Stimulated activated CD8-positive, alpha-beta memory T cell treated with anti-CD3 and anti-CD28 coated beads, Interleukin-2, amount 100 ng/mL, for 1 hour (primary cell): ENCODE data around the gene MYCN.
"Not testable (repeated sequence)": the region's sequence is repeated elsewhere in the genome, so short reads cannot be mapped to it uniquely, and the experiment has no call there.

Experiments used
- DNase-seq, 2 donors: peaks; one replicate each; pipeline ENCODE4 v3.0.0-alpha.2; 2020; ENCODE audit warnings: low read depth in 2 of 2

MYCN gene

DNA sequence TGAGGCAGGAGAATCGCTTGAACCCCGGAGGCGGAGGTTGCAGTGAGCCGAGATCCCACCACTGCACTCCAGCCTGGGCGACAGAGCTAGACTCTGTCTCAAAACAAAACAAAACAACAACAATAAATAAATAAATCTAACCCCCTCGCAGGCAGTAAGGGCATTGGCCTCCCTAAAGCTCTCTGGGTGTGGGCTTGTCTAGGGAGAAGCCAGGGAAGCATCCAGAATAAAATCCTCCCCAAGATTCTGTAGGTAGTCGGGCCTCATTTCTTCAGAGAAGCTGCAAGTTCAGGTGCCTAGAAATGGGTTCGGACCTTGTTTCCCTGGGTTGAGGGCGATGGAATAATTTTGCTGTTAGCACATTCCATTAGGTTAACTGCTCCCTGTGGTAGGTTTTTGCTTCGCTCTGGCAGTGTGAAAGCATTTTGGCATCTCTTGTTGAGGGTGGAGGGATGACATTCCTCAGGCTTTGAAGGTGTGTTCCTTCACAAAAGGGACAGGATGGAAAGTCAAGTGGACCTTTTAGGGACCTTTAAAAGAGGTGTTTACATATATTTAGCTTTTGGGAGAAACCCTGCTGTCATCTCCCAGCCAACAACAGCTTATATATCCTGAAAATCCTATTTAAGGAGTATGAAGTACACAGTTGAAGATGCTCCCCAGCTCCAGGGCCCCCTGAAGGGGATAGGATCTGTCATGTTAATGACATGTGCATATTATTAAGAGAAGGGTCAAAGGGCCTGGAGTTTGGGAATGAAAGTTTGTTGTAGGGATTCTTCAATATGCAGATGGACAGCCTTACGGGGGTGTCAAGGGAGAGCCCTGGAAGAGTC is 17.7 kb downstream of the MYCN start:
- DNase-seq, result no peak

DNA sequence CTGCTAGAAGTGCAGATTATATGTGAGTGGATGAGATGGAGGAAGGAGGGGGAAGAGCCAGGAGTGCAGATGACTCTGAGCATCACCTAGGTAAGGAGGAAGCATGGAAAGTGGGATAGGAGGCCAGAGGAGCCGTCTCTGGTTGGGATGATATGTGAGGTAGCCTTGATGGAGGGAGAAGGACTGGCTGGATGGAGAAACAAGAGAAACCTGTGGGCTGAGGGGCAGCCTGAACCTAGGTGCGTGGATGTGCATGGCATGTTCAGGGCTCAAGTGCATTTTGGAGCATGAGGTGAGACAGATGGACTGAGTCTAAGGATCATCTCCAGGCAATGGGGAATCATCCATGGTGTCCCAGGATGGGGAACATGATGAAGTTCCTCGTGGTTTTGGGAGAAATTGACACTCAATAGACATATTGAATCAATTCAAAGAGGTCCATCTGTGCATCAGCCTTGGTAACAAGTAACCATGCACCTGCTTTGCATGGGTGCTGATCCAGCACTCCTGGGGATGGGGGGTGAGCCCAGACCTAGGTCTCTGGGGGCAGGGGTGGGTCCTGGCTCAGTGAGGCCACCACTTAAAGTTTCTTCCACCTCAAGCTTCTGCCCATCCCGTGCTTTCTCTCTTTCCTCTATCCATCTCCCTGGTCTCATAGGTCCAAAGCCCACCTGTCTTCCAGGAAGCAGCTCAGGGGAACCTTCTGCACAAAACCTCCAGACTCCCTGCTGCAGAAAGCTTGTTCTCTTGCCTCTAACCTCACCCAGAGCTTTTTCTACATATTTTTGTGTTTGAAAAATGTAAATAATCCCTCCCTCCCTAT is 19.2 kb downstream of the MYCN start:
- no peak for DNase-seq

GRCh38 chr2:15960154-15960520 is 19.8 kb downstream of the MYCN start:
- DNase-seq, result not testable (repeated sequence)

DNA sequence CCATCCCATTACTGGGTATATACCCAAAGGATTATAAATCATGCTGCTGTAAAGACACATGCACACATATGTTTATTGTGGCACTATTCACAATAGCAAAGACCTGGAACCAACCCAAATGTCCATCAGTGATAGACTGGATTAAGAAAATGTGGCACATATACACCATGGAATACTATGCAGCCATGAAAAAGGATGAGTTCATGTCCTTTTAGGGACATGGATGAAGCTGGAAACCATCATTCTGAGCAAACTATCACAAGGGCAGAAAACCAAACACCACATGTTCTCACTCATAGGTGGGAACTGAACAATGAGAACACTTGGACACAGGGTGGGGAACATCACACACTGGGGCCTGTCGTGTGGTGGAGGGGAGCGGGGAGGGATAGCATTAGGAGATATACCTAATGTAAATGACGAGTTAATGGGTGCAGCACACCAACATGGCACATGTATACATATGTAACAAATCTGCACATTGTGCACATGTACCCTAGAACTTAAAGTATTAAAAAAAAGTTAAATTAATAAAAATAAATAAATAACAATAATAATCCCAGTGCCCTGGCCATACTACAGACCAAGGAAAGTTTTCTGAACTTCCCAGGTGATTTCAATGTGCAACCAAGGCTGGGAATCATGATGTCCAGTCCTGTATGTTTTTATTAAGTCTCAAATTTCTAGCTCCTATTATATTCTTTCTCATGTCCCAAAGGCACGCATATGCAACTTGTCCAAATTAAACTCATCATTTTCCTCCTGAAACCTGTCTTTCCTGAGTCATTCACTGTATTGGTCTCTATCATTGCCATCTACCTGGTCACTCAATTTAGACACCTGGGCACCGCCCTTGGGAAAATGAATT is 23.0 kb downstream of the MYCN start:
- DNase-seq, result not testable (repeated sequence)

DNA sequence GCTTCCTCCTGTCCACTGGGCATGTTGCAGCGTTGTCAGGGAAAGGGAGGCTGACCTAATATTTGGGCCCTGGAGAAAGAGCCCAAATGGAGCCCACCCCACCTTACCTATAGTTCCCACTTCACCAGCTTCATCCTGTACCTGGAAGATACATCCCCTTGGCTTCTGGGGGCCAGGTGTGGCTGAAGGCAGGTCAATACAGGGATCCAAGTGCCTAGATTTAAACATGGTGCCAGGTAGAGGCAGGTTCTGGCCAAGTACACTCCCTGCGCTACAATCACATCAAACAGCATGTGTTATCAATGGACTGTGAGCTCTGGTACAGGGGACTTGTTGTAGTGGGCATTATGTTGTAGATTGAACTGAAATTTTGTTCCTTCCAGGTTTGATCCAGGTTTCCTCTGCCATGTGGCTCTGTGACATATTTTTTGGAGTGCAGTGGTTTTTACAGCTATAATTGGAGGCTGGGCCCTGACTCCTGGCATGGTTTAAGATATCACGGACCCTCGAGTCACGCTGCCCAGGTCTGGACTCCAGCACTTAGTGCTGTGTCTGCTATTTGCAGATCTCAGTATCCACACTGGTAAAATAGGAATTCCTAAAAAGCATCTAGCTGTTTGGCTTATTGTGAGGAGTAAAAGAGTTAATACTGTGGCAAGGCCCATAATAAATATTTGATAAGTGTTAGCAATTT is 23.8 kb downstream of the MYCN start:
- DNase-seq, result no peak

GRCh38 chr2:15964936-15965563 is 24.7 kb downstream of the MYCN start:
- DNase-seq, result no peak

GRCh38 chr2:15965564-15966019 is 25.2 kb downstream of the MYCN start:
- peak in 1 of 2 donors; percentile 25 for DNase-seq

DNA sequence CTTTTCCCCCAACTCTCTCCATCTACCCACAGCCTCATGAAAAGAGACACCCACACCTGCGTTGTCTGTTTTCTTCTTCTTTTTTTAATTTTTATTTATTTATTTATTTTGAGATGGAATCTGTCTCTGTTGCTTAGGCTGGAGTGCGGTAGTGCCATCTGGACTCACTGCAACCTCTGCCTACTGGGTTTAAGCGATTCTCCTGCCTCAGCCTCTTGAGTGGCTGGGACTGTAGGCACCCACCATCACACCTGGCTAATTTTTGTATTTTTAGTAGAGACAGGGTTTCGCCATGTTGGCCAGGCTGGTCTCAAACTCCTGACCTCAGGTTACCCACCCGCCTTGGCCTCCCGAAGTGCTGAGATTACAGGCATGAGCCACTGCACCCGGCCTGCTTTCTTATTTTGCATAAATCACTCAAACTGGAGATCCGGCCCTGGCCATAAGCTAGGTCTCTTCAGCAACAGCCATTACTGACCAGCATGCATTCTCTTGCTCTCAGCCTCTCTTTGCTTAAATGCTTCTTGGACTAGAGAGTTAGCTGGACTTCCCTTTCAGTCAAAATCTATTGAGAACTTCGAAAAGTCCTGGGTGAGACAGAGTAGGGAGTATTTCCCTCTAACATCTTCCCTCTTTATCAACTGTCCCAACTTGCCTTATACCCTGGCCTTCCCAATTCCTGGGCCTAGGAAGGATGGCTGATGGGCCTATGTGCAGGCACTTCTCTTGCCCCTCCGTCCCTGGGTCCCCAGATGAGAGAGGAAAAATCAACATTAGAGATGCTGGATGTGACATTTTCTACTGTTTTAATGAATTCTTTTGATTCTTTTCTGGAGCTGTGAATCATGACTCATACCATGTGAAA is 27.3 kb downstream of the MYCN start:
- no peak for DNase-seq

DNA sequence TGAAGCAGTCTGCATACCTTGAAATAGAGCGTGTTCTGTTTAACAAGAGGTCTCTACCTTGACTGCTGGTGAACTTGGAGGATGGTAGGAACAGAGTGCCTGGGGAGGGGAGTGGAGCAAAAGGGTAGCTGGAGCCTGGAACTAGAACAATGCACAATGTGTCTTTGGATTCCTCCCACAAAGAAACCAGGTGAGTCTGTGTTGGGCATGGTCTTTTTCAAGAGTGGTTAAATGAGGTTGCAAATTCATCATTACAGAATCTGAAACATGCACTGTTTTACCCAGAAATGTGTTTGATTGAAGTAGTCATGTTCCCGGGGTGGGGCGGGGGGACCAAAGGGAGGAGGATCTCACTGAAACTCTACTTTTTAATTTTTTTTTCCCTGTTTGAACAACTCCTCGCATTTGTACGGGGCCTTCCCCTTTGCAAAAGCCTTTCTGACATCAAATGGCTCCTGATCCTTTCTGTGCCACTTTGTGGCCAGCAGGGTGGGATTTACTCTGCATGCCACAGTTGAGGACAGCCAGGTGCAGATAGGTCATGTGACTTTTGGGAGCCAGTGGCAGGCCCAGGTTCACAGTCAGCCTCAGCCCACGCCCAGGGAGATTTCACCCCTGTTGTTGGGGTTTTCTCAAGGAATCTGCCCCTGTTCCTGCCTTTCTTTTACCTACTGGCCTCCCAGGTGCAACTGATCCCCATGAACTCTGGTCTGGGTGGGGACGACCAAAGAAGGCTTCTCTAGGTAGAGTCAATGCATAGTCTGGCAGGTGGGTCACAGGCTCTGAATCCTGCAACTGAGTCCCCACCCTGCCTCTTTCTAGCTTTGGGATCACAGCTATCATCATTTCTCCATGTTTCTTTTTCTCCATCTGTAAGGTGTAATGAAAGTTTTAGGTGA is 28.2 kb downstream of the MYCN start:
- no peak for DNase-seq

GRCh38 chr2:15969214-15969613 is 28.9 kb downstream of the MYCN start:
- no peak for DNase-seq

- no peak for DNase-seq
Measured at GRCh38 chr2:15970701-15971100, 30.4 kb downstream of the MYCN start.

GRCh38 chr2:15971351-15971750 is 31.0 kb downstream of the MYCN start:
- no peak for DNase-seq

DNA sequence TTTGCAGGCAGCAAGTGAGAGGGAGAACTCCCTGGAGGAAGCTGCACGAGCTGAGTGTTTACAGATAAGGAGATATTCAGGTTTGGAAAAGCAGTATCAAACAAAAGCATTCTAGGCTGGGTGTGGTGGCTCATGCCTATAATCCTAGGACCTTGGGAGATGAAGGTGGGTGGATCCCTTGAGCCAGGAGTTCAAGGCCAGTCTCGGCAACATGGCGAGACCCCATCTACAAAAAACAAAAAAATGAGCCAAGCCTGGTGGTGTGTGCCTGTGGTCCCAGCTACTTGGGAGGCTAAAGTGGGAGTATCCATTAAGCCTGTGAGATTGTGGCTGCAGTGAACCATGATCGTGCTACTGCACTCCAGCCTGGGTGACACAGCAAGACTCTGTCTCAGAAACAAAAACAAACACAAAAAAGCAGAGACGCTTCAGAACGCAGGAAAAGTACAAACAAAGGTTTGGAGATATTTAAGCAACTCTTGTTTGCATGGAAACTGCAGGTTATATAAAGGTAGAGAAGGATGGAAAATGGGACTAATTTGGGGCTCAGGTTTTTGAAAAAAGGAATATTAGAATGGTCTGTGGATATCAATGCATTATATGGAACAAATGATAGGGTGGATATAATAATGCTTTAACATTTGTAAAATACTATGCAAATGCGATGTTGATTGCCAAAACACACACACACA is 31.6 kb downstream of the MYCN start:
- no peak for DNase-seq

DNA sequence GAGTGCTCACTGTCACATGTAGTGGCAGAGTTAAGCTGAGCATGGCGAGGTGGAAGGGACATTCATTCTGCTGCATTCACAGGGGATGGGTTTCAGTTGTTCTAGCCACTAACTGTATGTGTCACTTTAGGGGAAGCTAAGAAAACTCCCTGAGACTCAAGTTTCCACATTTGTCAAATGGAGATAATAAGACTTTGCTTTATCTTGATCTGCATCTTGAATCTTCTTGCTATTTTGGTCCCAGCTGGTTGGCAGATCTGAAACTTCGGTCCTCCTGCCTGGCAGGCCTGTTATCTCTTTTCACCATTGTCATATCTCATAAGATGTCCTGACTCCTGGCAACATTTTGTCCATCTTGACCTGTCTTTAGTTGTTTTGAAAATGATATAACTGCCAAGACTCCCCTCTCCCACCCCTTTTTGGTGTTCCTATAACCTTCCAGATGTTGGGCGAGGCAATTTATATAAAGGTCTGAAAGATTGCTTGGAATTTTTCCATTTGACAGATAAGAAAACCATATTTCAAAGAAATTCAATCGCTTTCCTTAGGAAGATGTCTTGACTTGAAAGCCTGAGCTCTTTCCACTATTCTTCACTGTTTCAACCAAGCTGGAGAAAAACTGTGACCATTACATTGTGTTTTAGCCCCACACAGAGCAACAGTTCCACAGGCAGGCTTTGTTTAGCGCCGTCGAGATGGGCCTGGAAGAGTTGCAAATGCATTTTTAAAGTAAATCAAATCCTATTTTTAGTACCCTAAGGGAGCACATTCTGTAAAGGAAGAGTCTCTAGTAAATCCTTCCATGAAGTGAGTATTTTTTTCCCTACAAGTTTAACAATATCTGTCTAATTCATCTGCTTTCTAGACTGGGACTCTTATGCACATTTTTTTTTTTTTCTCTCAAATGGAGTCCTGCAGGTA is 33.4 kb downstream of the MYCN start:
- no peak for DNase-seq

DNA sequence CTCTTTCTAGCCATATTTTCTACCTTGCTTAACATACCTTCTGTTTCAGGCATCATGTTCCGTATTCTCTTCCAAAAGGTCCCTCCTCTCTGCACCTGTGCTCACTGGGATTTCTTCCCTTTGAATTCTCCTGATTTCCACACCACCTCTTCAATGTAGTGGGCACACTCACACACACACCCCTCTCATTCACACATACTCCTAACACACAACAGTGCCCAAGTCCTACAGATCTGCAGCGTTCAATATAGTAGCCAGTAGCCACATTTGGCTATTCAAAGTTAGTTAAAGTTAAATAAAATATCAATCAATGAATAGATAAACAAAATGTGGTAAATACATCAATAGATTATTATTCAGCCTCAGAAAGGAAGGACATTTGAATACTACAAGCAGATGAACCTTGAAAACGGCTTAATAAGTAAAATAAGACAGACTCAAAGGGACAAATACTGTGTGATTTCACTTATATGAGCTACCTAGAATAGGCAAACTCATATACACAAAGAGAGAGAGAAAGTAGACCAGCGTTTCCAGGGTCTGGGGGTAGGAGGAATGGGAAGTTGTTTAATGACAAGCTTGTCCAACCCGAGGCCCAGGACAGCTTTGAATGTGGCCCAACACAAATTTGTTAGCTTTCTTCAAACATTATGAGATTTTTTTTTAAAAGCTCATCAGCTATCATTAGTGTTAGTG is 34.4 kb downstream of the MYCN start:
- no peak for DNase-seq

- DNase-seq, result no peak
Measured at GRCh38 chr2:15975261-15975600, 34.9 kb downstream of the MYCN start.

- DNase-seq, result no peak
Measured at GRCh38 chr2:15975676-15976075, 35.3 kb downstream of the MYCN start.
